ENCODE data around the gene RORB. TPM values are rescaled to one million over a fixed set of nuclear protein-coding genes. Genes with fewer than 3 reads are reported as not detected.

The RORB gene
- total RNA-seq, 2 experiments from 2014 or later, result not detected

DNA sequence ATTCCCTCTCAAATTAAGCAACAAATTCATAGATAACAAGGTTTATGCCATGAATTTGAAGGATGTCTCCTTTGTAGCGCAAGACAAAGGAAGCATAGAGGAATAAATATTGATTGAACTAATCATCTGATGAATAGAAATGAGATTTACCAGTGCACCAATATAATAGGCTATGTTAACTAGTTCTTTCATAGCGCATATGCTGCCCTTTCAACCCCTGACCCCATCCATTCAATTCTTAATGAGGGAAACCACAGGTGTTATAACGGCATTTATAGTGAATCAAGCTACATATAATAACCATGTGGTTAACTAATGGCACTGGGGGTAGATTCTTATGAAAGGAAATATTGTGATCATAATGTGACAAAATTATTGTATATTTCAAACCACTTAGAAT lies 6.5 kb downstream of the RORB start:
- H3K27ac Mint-ChIP-seq, result no peak overlapping the region
- no peaks in the 10 kb centered on the region for H3K9me3 Mint-ChIP-seq

DNA sequence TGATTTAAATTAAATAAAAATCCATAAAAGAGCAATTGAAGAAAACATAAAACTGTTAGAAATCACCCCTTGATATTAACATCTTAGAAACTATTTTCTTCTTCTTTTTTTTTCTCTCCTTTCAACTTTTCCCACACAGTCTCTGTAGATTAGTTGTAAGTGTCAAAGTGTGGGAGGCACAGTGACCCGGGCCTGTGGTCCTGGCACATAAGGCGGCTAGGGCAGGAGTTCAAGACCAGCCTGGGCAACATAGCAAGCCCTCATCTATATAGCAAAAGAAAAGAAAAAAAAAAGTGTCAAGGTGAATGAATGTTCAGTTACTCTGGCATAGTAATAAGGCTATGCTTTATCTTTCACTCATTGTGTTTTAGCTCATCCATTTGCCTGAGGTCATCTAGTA lies 14.2 kb downstream of the RORB start:
- Mint-ChIP-seq H3K9me3 (no peaks in the 10 kb centered on the region), H3K27ac (no peak overlapping the region), H3K36me3 (ENCODE audit: low read depth) (no peaks in the 10 kb centered on the region), H3K27me3 (peaks cover under 1% of the 10 kb centered on the region), H3K4me1 (ENCODE audit: low read depth) (no peaks in the 10 kb centered on the region), H3K4me3 (no peak overlapping the region)
- POLR2A ChIA-PET, result no interaction called here
- CTCF ChIA-PET, result no interaction called here
- H3K4me3 ChIP-seq (ENCODE audit: low read length), result no peak overlapping the region
- intact Hi-C loops (cut with DNase I, micrococcal nuclease), result no loop called here
- TF ChIP-seq, protein P1, sequence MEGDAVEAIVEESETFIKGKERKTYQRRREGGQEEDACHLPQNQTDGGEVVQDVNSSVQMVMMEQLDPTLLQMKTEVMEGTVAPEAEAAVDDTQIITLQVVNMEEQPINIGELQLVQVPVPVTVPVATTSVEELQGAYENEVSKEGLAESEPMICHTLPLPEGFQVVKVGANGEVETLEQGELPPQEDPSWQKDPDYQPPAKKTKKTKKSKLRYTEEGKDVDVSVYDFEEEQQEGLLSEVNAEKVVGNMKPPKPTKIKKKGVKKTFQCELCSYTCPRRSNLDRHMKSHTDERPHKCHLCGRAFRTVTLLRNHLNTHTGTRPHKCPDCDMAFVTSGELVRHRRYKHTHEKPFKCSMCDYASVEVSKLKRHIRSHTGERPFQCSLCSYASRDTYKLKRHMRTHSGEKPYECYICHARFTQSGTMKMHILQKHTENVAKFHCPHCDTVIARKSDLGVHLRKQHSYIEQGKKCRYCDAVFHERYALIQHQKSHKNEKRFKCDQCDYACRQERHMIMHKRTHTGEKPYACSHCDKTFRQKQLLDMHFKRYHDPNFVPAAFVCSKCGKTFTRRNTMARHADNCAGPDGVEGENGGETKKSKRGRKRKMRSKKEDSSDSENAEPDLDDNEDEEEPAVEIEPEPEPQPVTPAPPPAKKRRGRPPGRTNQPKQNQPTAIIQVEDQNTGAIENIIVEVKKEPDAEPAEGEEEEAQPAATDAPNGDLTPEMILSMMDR (IDR thresholded peaks at IDR 0.05), result no peak
- H3K4me1 ChIP-seq (ENCODE audit: insufficient read depth, low read length), result no peaks in the 10 kb centered on the region
- H3K27me3 ChIP-seq (ENCODE audit: control insufficient read depth in 1 of 2, insufficient read depth in 2 of 2, low read length in 2 of 2), result no peaks in the 10 kb centered on the region
- no peak for ATAC-seq (ENCODE audit: poor library complexity)
- H3K9me3 ChIP-seq (ENCODE audit: control insufficient read depth in 1 of 2, insufficient read depth in 1 of 2, low read length in 2 of 2), result no peaks in the 10 kb centered on the region
- DNase-seq, result no peak
- H3K27ac ChIP-seq (ENCODE audit: low read depth in 1 of 2, low read length in 2 of 2), result no peak overlapping the region
- H3K36me3 ChIP-seq (ENCODE audit: insufficient read depth, low read length), result no peaks in the 10 kb centered on the region

More for the DNA sequence above, 6.5 kb downstream of the RORB start:
- intact Hi-C loops (cut with DNase I, micrococcal nuclease), result no loop called here
- Histone ChIP-seq H3K4me1 (ENCODE audit: insufficient read depth, low read length) (peaks cover 19% of the 10 kb centered on the region), H3K27ac (ENCODE audit: low read depth in 1 of 2, low read length in 2 of 2) (no peak overlapping the region), H3K9me3 (ENCODE audit: control insufficient read depth in 1 of 2, insufficient read depth in 1 of 2, low read length in 2 of 2) (peaks cover 0 to 9% of the 10 kb centered on the region in 2 experiments), H3K27me3 (ENCODE audit: control insufficient read depth in 1 of 2, insufficient read depth in 2 of 2, low read length in 2 of 2) (peaks cover 20 to 27% of the 10 kb centered on the region in 2 experiments), H3K4me3 (ENCODE audit: low read length) (no peak overlapping the region), H3K36me3 (ENCODE audit: insufficient read depth, low read length) (no peaks in the 10 kb centered on the region)
- ATAC-seq (ENCODE audit: poor library complexity), result no peak
- H3K27me3 Mint-ChIP-seq, result peaks cover 44% of the 10 kb centered on the region
- peaks cover 11% of the 10 kb centered on the region for H3K4me1 Mint-ChIP-seq (ENCODE audit: low read depth)
- CTCF ChIA-PET, result no interaction called here
- no peaks in the 10 kb centered on the region for H3K36me3 Mint-ChIP-seq (ENCODE audit: low read depth)
- POLR2A ChIA-PET, result no interaction called here
- DNase-seq, result no peak
- TF ChIP-seq, protein P1 (IDR thresholded peaks at IDR 0.05), result no peak
- H3K4me3 Mint-ChIP-seq, result no peak overlapping the region

DNA sequence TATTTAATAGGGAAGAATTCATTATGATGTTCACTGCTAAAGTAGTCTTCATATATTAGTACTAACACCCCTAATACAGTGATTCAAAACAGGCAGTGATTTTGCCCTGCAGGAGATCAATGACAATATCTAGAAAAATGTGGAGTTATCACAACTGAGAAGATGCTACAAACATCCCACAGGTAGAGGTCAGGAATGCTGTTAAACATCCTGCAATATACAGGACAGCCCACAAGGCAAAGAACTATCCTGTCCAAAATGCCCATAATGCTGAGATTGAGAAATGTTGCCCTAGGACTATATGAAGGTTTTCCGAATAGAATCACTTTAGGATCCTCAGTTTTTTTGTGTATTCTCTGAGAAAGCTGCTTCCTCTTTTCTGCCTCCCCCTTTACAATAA lies 15.3 kb downstream of the RORB start:
- TF ChIP-seq, protein P1 (IDR thresholded peaks at IDR 0.05), result no peak
- intact Hi-C loops (cut with DNase I, micrococcal nuclease), result no loop called here
- DNase-seq (no peak), ATAC-seq (ENCODE audit: poor library complexity) (no peak)
- Histone ChIP-seq H3K27me3 (ENCODE audit: control insufficient read depth in 1 of 2, insufficient read depth in 2 of 2, low read length in 2 of 2) (no peaks in the 10 kb centered on the region), H3K36me3 (ENCODE audit: insufficient read depth, low read length) (no peaks in the 10 kb centered on the region), H3K4me1 (ENCODE audit: insufficient read depth, low read length) (no peaks in the 10 kb centered on the region), H3K9me3 (ENCODE audit: control insufficient read depth in 1 of 2, insufficient read depth in 1 of 2, low read length in 2 of 2) (no peaks in the 10 kb centered on the region), H3K27ac (ENCODE audit: low read depth in 1 of 2, low read length in 2 of 2) (no peak overlapping the region), H3K4me3 (ENCODE audit: low read length) (no peak overlapping the region)
- Mint-ChIP-seq H3K4me3 (no peak overlapping the region), H3K4me1 (ENCODE audit: low read depth) (no peaks in the 10 kb centered on the region), H3K9me3 (no peaks in the 10 kb centered on the region), H3K36me3 (ENCODE audit: low read depth) (no peaks in the 10 kb centered on the region), H3K27ac (no peak overlapping the region), H3K27me3 (no peaks in the 10 kb centered on the region)
- ChIA-PET CTCF (no interaction called here), POLR2A (no interaction called here)

All from CD4-positive, alpha-beta T cell (primary cell).